ENCODE measurements around the gene CLEC4F. TPM values are rescaled to one million over a fixed set of nuclear protein-coding genes. Genes with fewer than 3 reads are reported as not detected.

CLEC4F gene
- total RNA-seq, 4 donors from 2014 or later = 0.56 to 2.7 TPM; not detected in 2

DNA sequence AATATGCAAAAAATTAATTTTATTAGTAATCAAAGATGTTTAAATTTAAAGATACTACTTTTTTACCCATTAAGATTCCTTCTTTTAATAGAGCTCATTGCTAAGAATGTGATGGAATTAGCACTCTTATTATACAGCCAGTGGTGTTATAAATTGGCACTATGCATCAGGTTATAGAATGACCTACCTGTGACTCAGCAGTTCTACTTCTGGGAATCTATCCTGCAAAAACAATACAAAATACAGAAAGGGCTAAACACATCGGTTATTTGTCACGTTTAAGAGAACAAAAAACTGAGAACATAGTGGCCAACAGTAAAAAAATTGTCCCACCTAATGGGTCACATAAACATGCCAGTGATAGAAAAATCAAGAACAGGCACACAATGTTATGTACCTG is 42.9 kb downstream of the CLEC4F start:
- TF ChIP-seq CTCF (IDR thresholded peaks at IDR 0.05) = no peak
- DNase-seq (ENCODE audit: low spot score) (no peak), ATAC-seq (ENCODE audit: low FRiP score) (no peak)

GRCh38 chr2:70776266-70776665 is 44.1 kb downstream of the CLEC4F start:
- DNase-seq (ENCODE audit: low spot score) (no peak), ATAC-seq (ENCODE audit: low FRiP score) (no peak)
- no peak for TF ChIP-seq CTCF (IDR thresholded peaks at IDR 0.05)

DNA sequence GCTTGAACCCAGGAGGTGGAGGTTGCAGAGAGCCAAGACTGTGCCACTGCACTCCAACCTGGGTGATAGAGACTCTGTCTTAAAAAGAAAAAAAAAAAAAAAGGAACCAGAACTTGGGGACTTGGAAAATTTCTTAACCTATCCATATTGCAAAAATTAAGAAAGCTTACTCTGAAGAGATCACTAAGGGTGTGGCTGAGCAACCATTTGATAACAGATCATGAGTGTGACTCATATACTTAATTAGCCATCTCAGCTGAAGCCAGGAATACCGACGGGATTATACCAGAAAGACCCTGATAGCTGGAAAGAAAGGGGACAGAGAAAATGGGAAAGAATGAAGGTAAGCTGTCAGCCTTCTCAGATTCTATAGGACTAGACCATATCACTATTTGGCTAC is 45.3 kb downstream of the CLEC4F start:
- ATAC-seq (ENCODE audit: low FRiP score) (no peak), DNase-seq (ENCODE audit: low spot score) (no peak)
- no peak for TF ChIP-seq CTCF (IDR thresholded peaks at IDR 0.05)

- no peak for ATAC-seq (ENCODE audit: low FRiP score)
- no peak for DNase-seq (ENCODE audit: low spot score)
- no peak for TF ChIP-seq CTCF (IDR thresholded peaks at IDR 0.05)
These were observed 47.8 kb downstream of the CLEC4F start for GRCh38 chr2:70772486-70773155.

DNA sequence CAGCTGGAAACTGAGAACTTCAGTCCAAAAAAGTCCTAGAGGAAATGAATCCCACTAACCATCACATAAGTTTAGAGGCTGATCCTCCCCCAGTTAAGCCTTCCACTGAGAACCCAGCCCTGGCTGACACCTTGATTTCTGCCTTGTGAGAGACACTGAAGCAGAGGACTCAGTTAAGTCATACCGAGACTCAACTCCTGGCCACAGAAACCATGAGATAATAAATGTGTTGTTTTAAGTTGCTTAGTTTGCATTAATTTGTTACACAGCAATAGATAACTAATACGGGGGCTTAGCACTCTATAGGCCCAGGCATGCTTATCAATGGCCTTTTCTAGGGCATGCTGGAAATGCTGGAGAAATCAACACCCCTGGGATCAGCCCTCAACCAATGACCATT is 49.0 kb downstream of the CLEC4F start:
- TF ChIP-seq CTCF (IDR thresholded peaks at IDR 0.05) = no peak
- DNase-seq (ENCODE audit: low spot score) (no peak), ATAC-seq (ENCODE audit: low FRiP score) (no peak)

DNA sequence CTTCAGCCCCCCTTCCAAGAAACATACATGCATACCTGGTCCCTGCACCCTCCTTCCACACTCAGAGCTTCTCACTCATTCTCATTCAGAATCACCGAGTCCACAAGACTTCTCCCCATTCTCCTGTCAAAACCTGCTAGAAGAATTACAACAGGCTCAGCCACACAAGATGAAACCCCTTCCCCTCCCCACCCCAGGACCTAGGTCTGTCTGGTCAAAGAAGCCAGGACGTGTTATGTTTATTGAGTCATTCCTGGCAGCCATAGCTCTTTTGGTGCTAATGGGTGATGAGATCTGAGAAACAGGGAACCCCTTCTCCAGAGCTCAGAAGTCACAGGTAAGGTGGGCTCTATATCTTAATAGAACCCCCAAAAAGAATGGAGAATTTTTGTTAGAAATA is 50.9 kb downstream of the CLEC4F start:
- no peak for TF ChIP-seq CTCF (IDR thresholded peaks at IDR 0.05)
- no peak for DNase-seq (ENCODE audit: low spot score)

GRCh38 chr2:70768590-70769085 is 51.8 kb downstream of the CLEC4F start:
- ATAC-seq (ENCODE audit: low FRiP score) (no peak), DNase-seq (ENCODE audit: low spot score) (no peak)
- TF ChIP-seq CTCF (IDR thresholded peaks at IDR 0.05) = no peak

More for the DNA sequence above, 50.9 kb downstream of the CLEC4F start:
- no peak for ATAC-seq (ENCODE audit: low FRiP score)
